ACC112 (cell line): ENCODE results near the gene TLE5.

Source experiments
- H2AFZ ChIP-seq: fragments of 200-600 bp; sonication (generic); one replicate; pipeline ENCODE4 v1.6.0; 2017; ENCODE audit warnings: antibody characterized with exemption, low read length; ENCODE audit not compliant: unreplicated experiment
- H3K27ac ChIP-seq: fragments of 200-600 bp; sonication (generic); 2 replicates; pipeline ENCODE4 v1.5.1; 2014; ENCODE audit warnings: low read depth, mild to moderate bottlenecking, antibody characterized with exemption, low read length, moderate library complexity
- H3K27me3 ChIP-seq: fragments of 200-600 bp; sonication (generic); 2 replicates; pipeline ENCODE4 v1.6.1; 2014; ENCODE audit warnings: mild to moderate bottlenecking, antibody characterized with exemption, low read length, moderate library complexity, mixed read lengths; ENCODE audit not compliant: insufficient read depth
- H3K36me3 ChIP-seq: fragments of 200-600 bp; sonication (generic); 2 replicates; pipeline ENCODE4 v1.6.1; 2016; ENCODE audit warnings: mild to moderate bottlenecking, antibody characterized with exemption, low read length, moderate library complexity, mixed read lengths; ENCODE audit not compliant: insufficient read depth
- H3K4me1 ChIP-seq: fragments of 200-600 bp; sonication (generic); one replicate; pipeline ENCODE4 v1.6.1; 2016; ENCODE audit warnings: low read length, mixed read lengths; ENCODE audit not compliant: insufficient read depth, unreplicated experiment, control insufficient read depth
- H3K4me3 ChIP-seq: fragments of 200-600 bp; sonication (generic); 2 replicates; pipeline ENCODE4 v1.5.1; 2014; ENCODE audit warnings: mild to moderate bottlenecking, low read depth, low read length
- H3K79me2 ChIP-seq: fragments of 200-600 bp; sonication (generic); one replicate; pipeline ENCODE4 v1.6.0; 2016; ENCODE audit warnings: low read length; ENCODE audit not compliant: control insufficient read depth, unreplicated experiment, insufficient read depth

Gene TLE5

GRCh38 chr19:3102239-3103140, 40.2 kb upstream of the TLE5 start:
- no peaks in the 10 kb centered on the region for H3K27me3 ChIP-seq
- H3K36me3 ChIP-seq: no peaks in the 10 kb centered on the region
- H3K4me1 ChIP-seq: peaks cover 13% of the 10 kb centered on the region
- H2AFZ ChIP-seq: no peak overlapping the region
- H3K79me2 ChIP-seq: peaks cover 76% of the 10 kb centered on the region
- H3K27ac ChIP-seq: no peak overlapping the region
- no peak overlapping the region for H3K4me3 ChIP-seq

GRCh38 chr19:3100747-3101730, 38.7 kb upstream of the TLE5 start:
- Histone ChIP-seq H3K4me3 (no peak overlapping the region), H3K36me3 (no peaks in the 10 kb centered on the region), H3K79me2 (peaks cover 83% of the 10 kb centered on the region), H3K4me1 (peaks cover 27% of the 10 kb centered on the region), H3K27ac (no peak overlapping the region), H2AFZ (no peak overlapping the region), H3K27me3 (no peaks in the 10 kb centered on the region)

DNA sequence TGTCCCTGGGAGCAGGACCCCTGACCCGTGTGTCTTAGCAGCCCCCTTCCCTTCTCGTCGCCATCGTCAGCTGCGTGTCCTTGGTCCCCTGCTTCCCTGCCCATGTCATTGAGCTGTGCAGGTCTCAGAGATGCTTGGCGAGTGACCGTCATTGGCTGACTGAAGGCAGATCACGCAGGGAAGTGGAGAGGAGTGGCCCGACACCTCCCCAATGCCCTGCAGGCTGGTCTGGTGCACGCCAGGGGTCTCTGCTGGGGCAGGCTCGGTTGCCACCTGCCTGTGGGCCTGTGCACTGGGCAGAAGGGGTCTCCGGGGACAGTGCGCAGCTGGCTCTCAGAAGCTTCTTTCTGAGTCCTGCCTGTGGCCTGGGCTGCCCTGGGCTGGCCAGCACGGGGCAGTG, 38.0 kb upstream of the TLE5 start:
- peaks cover 84% of the 10 kb centered on the region for H3K79me2 ChIP-seq

DNA sequence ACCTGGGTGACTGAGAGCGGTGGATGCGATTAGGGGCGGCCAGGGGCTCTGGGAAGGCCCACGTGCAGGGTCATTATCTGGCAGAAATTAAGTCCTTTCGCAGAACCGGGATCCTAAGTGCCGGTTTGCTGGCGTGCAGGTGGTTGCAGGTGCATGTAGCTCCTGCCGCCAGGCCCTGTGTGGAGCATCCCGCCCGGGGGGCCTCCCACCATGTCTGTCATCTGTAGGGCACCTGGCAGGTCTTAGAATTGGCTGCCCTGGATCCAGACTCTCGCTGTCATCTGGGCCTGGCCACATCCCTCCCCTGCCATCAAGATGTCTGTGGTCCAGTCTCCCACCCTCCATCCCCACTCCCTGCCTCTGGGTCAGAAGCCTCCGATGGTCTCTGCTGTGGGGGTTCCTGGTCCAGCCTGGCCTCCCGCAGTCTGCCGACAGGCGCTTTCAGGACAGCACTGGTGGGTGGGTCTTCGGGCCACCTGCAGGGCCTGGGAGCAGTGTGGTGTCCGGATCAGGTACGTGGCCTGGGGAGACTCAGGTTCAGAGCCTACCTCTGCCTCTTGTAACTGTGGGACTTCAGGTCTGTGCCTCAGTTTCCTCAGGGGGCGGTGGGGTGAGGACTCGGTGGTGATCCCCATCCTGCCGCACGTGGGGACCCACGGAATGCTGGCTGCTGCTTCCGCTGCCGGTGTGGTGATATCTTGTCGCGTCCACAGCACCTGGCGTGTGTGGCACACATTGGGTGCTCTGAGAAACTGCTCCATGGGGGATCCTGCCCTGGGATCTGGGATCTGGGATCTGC, 37.3 kb upstream of the TLE5 start:
- Histone ChIP-seq H3K79me2 (peaks cover 90% of the 10 kb centered on the region), H3K4me1 (peaks cover 27% of the 10 kb centered on the region), H2AFZ (no peak overlapping the region), H3K4me3 (peak overlapping the region; percentile 98), H3K27me3 (no peaks in the 10 kb centered on the region), H3K36me3 (no peaks in the 10 kb centered on the region), H3K27ac (no peak overlapping the region)

More for the DNA sequence above, 38.0 kb upstream of the TLE5 start:
- Histone ChIP-seq H2AFZ (no peak overlapping the region), H3K27ac (no peak overlapping the region), H3K4me1 (peaks cover 27% of the 10 kb centered on the region), H3K36me3 (no peaks in the 10 kb centered on the region), H3K4me3 (no peak overlapping the region), H3K27me3 (no peaks in the 10 kb centered on the region)

- Histone ChIP-seq H2AFZ (no peak overlapping the region), H3K36me3 (no peaks in the 10 kb centered on the region), H3K4me3 (peak overlapping the region; percentile 98), H3K27ac (peak overlapping the region; percentile 71), H3K79me2 (peaks cover 86% of the 10 kb centered on the region), H3K27me3 (no peaks in the 10 kb centered on the region), H3K4me1 (peaks cover 27% of the 10 kb centered on the region)
Measured at GRCh38 chr19:3098515-3099346, 36.4 kb upstream of the TLE5 start.

DNA sequence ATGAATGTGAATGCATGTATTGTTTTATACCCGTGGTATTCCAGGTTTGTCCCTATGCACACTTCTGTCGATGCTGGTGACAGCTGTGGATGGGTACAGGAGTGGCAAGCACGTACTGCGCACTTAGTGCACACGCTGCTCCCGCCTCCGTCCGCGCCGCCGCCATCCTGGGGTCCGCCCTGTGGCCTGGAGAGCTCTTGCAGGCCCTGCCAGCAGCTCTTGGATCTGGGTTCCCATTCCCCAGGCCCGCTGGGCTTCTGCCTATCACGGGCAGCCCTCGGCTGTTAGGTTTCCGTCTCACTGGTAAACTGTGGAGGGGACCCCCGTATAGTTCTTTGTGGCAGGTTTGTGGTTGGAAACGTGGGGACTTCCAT, 35.8 kb upstream of the TLE5 start:
- Histone ChIP-seq H3K27ac (peak overlapping the region; percentile 71), H3K4me3 (peak overlapping the region; percentile 98), H3K27me3 (no peaks in the 10 kb centered on the region), H2AFZ (no peak overlapping the region), H3K79me2 (peaks cover 86% of the 10 kb centered on the region), H3K36me3 (no peaks in the 10 kb centered on the region), H3K4me1 (peaks cover 27% of the 10 kb centered on the region)

DNA sequence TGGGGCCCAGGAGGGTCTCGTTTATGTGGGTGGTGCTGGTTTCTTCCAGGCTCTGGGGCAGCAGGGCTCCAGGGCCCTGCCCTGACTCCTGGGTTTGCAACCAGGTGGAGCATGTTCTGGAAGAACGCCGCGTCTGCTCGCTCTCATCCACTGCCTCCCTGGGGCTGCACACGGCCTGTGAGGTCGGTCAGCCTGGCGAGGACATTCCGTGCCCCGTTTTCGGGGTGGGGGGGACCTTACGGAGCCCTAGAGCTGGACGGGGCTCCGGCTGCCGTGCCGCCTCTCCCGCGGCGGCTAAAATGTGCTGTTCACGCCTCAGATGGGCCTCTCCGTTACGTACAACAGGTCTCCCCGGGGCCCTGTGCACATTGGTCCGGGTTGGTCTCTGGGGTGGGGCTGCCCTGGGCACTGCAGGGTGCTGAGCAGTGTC, 35.2 kb upstream of the TLE5 start:
- Histone ChIP-seq H3K79me2 (peaks cover 81% of the 10 kb centered on the region), H2AFZ (no peak overlapping the region), H3K27me3 (no peaks in the 10 kb centered on the region), H3K27ac (no peak overlapping the region), H3K4me1 (peaks cover 27% of the 10 kb centered on the region), H3K4me3 (peak overlapping the region; percentile 98), H3K36me3 (no peaks in the 10 kb centered on the region)

DNA sequence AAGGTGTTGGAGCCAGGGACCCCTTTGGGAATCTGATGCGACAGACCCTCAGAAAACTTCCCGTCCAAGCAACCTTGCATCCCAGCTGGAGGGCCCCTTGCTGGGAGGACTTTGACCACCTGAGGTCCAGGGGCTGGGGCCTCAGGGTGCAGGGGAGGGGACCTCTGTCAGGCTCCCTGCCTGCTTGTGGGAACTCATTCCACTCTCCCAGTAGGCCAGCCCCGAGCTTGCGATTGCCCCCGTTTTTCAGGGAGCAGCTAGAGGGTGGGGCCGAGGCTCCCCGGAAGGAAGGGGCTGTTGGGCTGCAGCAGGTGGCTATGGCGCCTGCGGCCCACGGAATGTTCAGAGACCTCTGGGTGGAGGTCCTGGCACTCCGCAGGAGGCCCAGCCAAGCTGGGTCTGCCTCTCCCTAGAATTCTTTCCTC, 34.6 kb upstream of the TLE5 start:
- H3K4me3 ChIP-seq: peak overlapping the region; percentile 98
- no peak overlapping the region for H2AFZ ChIP-seq
- no peaks in the 10 kb centered on the region for H3K36me3 ChIP-seq
- H3K79me2 ChIP-seq: peaks cover 75% of the 10 kb centered on the region
- H3K4me1 ChIP-seq: peaks cover 27% of the 10 kb centered on the region
- H3K27ac ChIP-seq: no peak overlapping the region
- no peaks in the 10 kb centered on the region for H3K27me3 ChIP-seq

GRCh38 chr19:3096267-3096901, 34.1 kb upstream of the TLE5 start:
- no peaks in the 10 kb centered on the region for H3K27me3 ChIP-seq
- peak overlapping the region; percentile 98 for H3K4me3 ChIP-seq
- no peaks in the 10 kb centered on the region for H3K36me3 ChIP-seq
- peaks cover 70% of the 10 kb centered on the region for H3K79me2 ChIP-seq
- peaks cover 27% of the 10 kb centered on the region for H3K4me1 ChIP-seq
- no peak overlapping the region for H2AFZ ChIP-seq
- H3K27ac ChIP-seq: no peak overlapping the region
